IPS-NIHi11 (cell line): Measurements from ENCODE around the gene ST6GALNAC4.
"Not testable (repeated sequence)": the region's sequence is repeated elsewhere in the genome, so short reads cannot be mapped to it uniquely, and the experiment has no call there.

Experiments used
- DNase-seq: peaks from one replicate; pipeline ENCODE4 v3.0.0; 2012; ENCODE audit warnings: mixed read lengths, low spot score

Gene ST6GALNAC4

GRCh38 chr9:127870153-127870491 lies 46.7 kb downstream of the ST6GALNAC4 start:
- not testable (repeated sequence) for DNase-seq

- DNase-seq, result peak; percentile 98
Observed at GRCh38 chr9:127869310-127870152, 47.3 kb downstream of the ST6GALNAC4 start.

DNA sequence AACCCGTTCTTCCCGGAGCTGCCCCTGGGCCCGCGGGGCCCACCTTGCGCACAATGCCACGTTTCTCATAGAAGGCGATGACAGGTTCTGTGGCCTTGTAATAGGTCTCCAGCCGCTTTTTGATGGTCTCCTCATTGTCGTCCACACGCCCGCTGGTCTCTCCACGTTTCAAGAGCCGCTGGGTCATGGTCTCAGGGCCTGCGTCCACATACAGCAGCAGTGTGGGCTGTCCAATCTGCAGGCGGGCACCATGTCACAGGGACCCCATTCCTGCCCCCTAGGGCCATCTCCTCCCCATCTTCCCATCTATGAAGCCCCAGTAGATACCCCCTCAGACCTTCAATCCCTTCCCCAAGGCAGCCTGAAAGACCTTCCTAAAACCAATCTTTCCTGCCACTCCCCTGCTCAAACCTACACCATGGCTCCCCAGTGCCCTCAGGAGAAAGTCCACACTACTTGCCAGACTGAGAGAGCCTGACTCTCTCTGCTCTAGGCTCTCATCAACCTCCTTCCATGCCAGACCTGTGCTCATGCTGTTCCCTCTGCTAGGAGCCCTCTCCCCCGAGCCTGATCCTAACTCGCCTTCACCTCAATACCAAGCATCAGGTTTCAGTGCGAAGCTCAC lies 48.5 kb downstream of the ST6GALNAC4 start:
- no peak for DNase-seq

GRCh38 chr9:127867356-127868277 lies 49.2 kb downstream of the ST6GALNAC4 start:
- no peak for DNase-seq

- DNase-seq, result no peak
Observed at GRCh38 chr9:127866535-127866934, 50.3 kb downstream of the ST6GALNAC4 start.

DNA sequence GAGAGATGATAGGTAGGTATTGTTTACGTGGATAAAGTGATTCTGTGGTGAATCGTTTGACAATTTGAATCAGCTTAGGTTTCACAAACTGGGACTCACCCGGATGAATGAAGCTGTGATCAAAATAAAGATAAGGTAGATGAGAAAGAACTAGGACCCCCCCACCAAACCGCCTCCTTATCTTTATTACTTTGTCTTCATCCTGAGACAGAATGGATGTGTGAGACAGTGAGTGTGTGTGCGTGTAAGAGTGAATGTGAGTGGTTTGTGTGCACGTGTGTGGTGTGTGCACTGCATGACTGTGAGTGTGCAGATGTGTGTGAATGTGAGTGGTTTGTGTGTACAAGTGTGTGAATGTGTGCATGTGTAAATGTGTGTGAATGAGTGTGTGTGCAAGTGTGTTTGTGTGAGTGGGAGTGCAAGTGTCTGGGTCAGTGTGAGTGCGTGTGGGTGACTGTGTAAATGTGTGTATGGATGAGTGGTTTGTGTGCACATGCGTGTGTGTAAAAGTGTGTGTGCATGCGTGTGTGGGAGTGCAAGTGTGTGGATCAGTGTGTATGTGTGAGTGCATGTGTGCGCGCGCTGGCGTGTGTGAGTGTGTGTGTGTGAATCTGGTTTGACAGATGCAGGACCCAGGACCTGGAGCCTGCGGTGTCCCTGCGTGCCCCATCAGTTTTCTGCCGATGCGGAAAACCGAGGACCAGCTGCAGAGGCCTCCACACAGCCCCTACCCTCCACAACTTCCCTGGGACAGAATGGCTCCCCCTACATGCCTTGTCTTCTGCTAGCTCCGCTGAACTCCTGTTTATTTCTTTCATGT lies 51.0 kb downstream of the ST6GALNAC4 start:
- no peak for DNase-seq

- no peak for DNase-seq
Observed at GRCh38 chr9:127863191-127863621, 53.6 kb downstream of the ST6GALNAC4 start.

GRCh38 chr9:127862075-127863011 lies 54.5 kb downstream of the ST6GALNAC4 start:
- DNase-seq, result no peak

GRCh38 chr9:127860779-127861178 lies 56.1 kb downstream of the ST6GALNAC4 start:
- no peak for DNase-seq

GRCh38 chr9:127860260-127860659 lies 56.6 kb downstream of the ST6GALNAC4 start:
- DNase-seq, result no peak

DNA sequence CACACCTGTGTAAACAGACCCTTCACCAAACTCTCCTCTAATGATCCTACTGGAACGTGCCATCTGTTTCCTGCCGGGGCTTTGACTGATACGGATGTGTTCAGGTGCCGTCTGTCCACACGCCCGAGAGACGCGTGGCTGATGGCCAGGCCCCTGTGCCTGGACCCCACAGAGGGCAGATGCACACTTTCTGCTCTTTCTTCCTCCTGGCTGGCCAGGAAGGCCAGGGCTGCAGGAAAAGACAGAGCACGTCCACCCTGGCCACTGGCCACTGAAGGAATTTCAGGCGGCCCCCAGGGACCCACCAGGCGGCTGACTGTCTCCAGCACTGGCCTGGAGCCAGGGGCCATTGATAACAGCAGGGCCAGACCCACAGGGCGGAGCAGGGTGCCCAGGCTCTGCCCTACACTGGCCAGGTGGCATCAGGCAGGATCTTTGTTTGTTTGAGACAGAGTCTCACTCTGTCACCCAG lies 58.8 kb downstream of the ST6GALNAC4 start:
- DNase-seq, result no peak
